ENCODE data around the gene MOGAT3.
A peak's percentile ranks its signal among the peaks of the same experiment; 100 is the strongest.

MOGAT3 gene

DNA sequence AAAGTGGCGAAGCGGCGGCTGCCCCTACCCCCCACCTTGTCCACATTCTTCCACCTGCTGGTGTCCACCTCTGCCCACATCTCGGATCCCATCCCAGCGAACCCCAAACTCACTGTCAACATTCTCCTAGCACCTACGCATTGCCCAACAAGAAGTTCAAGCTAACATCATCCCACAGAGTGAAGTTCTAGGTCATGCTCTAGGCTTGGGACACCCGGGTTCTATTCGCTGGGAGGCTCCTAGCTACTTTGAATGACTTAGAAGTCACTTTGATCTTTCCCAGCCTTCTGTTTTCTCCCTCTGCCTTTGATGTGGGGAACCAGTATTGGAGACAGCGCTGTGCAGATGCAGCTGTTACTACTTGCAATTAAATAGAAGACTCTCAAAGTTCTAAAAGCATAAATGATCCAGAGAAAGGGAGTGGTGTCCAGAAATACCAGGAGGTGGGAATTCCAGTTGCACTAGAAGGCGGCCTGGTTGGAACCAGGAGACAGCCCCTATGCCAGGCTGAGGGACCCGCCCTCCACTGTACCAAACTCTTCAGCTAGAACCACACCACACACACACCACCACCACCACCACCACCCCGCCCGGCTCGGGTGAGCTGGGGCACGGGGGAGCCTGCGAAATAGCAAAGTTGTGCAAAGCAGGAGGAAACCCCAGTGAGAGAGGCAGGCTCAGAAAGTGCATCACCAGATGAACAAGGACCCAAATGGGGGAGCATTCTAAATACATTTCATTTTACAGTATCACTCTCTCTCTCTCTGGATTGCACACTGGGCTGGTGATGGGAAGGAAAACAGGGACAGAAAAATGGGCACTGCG, 30.0 kb downstream of the MOGAT3 start:
- Histone ChIP-seq H3K27me3 (ENCODE audit: insufficient read depth, low read depth, severe bottlenecking) (peaks cover 94% of the 10 kb centered on the region), H3K4me3 (ENCODE audit: low read depth, low read length) (no peak overlapping the region), H3K27ac (no peak overlapping the region), H3K36me3 (no peaks in the 10 kb centered on the region), H3K9me3 (ENCODE audit: severe bottlenecking) (peaks cover 9% of the 10 kb centered on the region)
- DNase-seq, result no peak
- TF ChIP-seq, protein P1, sequence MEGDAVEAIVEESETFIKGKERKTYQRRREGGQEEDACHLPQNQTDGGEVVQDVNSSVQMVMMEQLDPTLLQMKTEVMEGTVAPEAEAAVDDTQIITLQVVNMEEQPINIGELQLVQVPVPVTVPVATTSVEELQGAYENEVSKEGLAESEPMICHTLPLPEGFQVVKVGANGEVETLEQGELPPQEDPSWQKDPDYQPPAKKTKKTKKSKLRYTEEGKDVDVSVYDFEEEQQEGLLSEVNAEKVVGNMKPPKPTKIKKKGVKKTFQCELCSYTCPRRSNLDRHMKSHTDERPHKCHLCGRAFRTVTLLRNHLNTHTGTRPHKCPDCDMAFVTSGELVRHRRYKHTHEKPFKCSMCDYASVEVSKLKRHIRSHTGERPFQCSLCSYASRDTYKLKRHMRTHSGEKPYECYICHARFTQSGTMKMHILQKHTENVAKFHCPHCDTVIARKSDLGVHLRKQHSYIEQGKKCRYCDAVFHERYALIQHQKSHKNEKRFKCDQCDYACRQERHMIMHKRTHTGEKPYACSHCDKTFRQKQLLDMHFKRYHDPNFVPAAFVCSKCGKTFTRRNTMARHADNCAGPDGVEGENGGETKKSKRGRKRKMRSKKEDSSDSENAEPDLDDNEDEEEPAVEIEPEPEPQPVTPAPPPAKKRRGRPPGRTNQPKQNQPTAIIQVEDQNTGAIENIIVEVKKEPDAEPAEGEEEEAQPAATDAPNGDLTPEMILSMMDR (IDR thresholded peaks at IDR 0.05; ENCODE audit: low read depth, low read length), result no peak

DNA sequence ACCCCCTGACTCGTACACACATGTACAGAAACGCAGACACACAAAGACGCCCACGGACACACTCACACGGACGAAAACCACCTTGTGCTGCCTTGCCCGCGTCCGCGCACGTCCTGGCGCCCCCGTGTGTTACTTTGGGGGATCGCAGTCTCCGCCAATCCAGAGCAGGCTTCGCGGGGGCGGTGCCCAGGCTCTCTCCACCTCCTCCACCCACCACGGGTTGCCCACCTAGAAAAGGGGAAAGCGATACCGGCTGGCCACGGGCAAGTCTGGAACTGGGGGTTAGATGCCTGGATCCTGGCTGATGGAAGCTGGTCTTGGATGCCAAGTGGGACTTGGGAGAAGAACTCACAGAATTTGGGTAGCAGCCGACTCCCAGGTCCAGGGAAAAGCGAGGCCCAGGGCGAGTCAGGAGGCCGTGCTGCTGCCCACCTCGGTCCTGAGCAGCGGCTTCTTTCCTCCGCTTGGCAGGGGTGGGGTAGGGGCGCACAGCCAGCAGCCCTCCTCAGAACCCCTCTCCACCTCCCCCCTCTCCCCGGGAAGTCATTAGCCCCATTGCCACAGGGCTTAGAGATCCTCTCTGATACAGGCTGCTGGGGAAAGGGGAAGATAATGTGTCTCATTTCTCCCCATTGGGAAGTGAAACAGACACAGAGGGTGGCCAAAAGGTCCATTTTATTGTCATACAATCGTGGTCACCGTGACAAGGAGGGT, 30.8 kb downstream of the MOGAT3 start:
- Histone ChIP-seq H3K36me3 (no peaks in the 10 kb centered on the region), H3K27me3 (ENCODE audit: insufficient read depth, low read depth, severe bottlenecking) (peaks cover 96% of the 10 kb centered on the region), H3K9me3 (ENCODE audit: severe bottlenecking) (peaks cover 9% of the 10 kb centered on the region), H3K4me3 (ENCODE audit: low read depth, low read length) (no peak overlapping the region), H3K27ac (no peak overlapping the region)
- peak; percentile 74 for DNase-seq
- TF ChIP-seq, protein P1 (IDR thresholded peaks at IDR 0.05; ENCODE audit: low read depth, low read length), result peak; percentile 95

DNA sequence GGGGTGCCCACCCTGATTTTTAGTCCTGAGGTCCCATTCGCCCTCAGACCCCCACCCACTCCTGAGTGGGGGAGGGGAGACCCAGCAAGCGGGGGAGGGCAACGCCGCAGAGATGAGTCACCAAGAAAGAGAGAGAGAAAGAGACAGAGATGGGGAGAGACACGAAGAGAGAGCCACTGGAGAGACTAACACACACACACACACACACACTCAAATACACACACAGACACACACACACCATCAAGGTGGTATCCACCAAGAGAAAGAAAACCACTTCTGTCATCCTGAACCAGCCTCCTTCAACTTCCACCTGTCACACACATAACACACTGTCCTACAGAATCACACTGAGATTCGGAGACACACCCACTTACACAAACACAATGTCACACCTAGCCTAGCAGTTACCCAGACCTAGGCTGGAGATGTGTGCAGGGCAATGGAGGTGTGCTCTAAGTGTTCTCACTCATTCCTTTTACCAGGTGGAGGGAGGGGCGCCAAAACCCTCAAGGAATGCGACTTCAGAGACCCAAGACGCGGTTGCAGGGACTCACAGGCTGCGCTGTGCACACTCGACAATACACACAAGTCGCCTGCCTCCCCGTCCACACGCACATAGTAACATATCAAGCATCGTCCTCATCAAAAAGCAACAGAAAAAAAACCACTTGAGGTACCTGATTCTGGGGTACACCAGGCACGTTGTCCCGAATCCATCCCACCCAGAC, 31.6 kb downstream of the MOGAT3 start:
- Histone ChIP-seq H3K27ac (no peak overlapping the region), H3K27me3 (ENCODE audit: insufficient read depth, low read depth, severe bottlenecking) (peaks cover 96% of the 10 kb centered on the region), H3K36me3 (no peaks in the 10 kb centered on the region), H3K9me3 (ENCODE audit: severe bottlenecking) (peaks cover 8% of the 10 kb centered on the region), H3K4me3 (ENCODE audit: low read depth, low read length) (no peak overlapping the region)
- TF ChIP-seq, protein P1 (IDR thresholded peaks at IDR 0.05; ENCODE audit: low read depth, low read length), result no peak
- DNase-seq, result no peak

DNA sequence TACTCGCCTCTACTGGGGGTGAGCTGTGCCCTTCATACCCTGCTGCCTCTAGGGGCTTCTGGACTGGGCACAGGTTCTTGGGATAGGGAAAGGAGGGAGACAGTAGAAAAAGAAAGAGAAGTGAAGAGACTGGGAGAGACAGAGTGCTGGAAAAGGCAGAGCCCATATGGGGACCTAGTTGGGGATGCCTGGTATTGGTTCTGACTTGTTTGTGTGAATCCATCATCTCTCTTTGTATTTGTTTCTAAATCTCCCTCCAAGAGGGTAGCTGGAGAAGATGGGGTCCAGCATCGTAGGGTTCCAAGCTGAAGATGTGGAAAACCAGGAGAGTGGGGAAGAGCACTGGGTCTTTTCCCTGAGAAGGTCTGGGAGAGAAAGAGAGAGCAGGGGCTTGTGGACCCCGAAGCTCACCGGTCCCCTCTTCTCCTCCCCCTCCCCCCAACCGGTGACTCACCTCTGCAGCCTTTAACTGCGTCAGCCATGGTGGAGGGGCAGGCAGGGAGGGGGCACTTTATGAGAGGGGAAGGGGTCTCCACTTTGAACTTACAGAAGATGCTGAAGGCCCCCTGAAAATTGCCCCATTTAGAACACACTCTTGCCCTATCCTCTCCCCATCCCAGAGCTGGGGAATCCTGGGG, 32.3 kb downstream of the MOGAT3 start:
- peaks cover 96% of the 10 kb centered on the region for H3K27me3 ChIP-seq (ENCODE audit: insufficient read depth, low read depth, severe bottlenecking)
- TF ChIP-seq, protein P1 (IDR thresholded peaks at IDR 0.05; ENCODE audit: low read depth, low read length), result no peak
- no peaks in the 10 kb centered on the region for H3K36me3 ChIP-seq
- H3K4me3 ChIP-seq (ENCODE audit: low read depth, low read length), result no peak overlapping the region
- H3K27ac ChIP-seq, result no peak overlapping the region
- DNase-seq, result no peak
- H3K9me3 ChIP-seq (ENCODE audit: severe bottlenecking), result peaks cover under 1% of the 10 kb centered on the region

DNA sequence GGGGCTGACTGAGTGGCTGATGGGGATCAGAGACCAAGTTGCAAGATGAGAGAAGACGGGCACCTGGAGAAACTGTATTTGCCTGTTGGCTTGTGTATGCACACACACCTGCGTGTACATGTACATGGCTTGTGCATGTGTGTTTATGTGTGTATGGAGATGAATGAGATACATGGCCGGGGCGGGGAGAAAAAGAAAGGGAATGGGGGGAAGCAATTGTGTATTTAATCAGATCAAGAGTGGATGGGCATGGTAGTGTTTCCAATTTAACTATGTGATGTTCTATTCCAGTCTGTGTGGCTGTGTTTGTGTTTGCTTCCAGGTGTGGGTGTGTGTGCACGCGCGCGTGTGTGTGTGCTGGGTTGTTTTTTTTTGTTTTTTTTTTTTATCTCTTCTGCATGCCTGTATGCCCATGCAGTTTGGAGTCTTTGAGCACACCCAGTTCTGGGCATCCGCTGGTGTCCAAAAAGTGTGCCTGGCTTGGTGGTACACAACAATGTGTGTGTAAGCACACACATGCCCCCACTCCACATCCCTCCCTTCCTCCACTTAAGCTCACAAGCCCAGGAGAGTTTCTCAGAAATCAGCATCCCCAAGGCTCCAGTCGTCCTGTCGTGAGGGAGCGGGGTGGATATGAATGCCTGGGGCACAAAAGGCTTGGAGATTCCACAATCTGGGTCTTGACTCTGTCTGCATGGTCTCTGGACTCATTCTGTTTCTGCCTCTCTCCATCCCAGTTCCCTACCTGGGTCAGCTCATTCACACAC, 33.0 kb downstream of the MOGAT3 start:
- H3K9me3 ChIP-seq (ENCODE audit: severe bottlenecking), result no peaks in the 10 kb centered on the region
- H3K4me3 ChIP-seq (ENCODE audit: low read depth, low read length), result no peak overlapping the region
- TF ChIP-seq, protein P1 (IDR thresholded peaks at IDR 0.05; ENCODE audit: low read depth, low read length), result no peak
- no peak overlapping the region for H3K27ac ChIP-seq
- H3K27me3 ChIP-seq (ENCODE audit: insufficient read depth, low read depth, severe bottlenecking), result peaks cover 94% of the 10 kb centered on the region
- no peaks in the 10 kb centered on the region for H3K36me3 ChIP-seq
- DNase-seq, result no peak
